ENCODE results near the gene CENPA. TPM values are rescaled to one million over a fixed set of nuclear protein-coding genes. Genes with fewer than 3 reads are reported as not detected.
"Not testable (repeated sequence)": the region's sequence is repeated elsewhere in the genome, so short reads cannot be mapped to it uniquely, and the experiment has no call there.

The CENPA gene
- polyA plus RNA-seq, 1 of the 3 experiments (the other 2 are of a cell fraction), result 19.5 TPM

- ChIA-PET CTCF (interaction anchor here (1.0 to 1.1 kb wide), 2 partner anchors 27 to 187 kb away, joined by 3 read pairs; no protein-coding TSS in a partner anchor), POLR2A (no interaction called here)
- Histone ChIP-seq H3K36me3 (replicated peaks in 1 of 2; ENCODE audit: control insufficient read depth in 1 of 2, insufficient read depth in 2 of 2, low read length in 1 of 2) (peaks cover 42 to 45% of the 10 kb centered on the region in 2 experiments), H3K79me2 (ENCODE audit: insufficient read depth) (peaks cover 58% of the 10 kb centered on the region), H3K4me1 (ENCODE audit: control insufficient read depth in 1 of 2, insufficient read depth in 2 of 2, low read depth in 1 of 2, low read length in 1 of 2) (no peaks in the 10 kb centered on the region; a peak in 1 of 4 replicates), H2AFZ (ENCODE audit: low read depth) (no peak overlapping the region), H3K4me2 (no peak overlapping the region), H3K9me3 (peaks cover 8% of the 10 kb centered on the region; the same call in 1 of the 2 replicates), H3K9ac (no peak overlapping the region), H4K20me1 (ENCODE audit: insufficient read depth) (no peaks in the 10 kb centered on the region), H3F3A (replicated peaks; ENCODE audit: insufficient read depth) (peaks cover 14% of the 10 kb centered on the region), H3K27ac (ENCODE audit: low read depth in 2 of 2, low read length in 1 of 2) (no peak overlapping the region), H3K27me3 (ENCODE audit: insufficient read depth) (no peaks in the 10 kb centered on the region), H3K9me2 (no peaks in the 10 kb centered on the region), H3K4me3 (ENCODE audit: low read depth in 2 of 2, low read length in 1 of 2) (no peak overlapping the region)
- TF ChIP-seq SIN3A (IDR thresholded peaks at IDR 0.05; ENCODE audit: borderline replicate concordance, low read depth, low read length) (no peak), FOXJ3 (CRISPR knock-in tag; IDR thresholded peaks at IDR 0.05) (no peak), GABPA (IDR thresholded peaks at IDR 0.05; ENCODE audit: low read depth) (no peak), ELF1 (IDR thresholded peaks at IDR 0.05) (no peak), POLR2AphosphoS5 (IDR thresholded peaks at IDR 0.05; ENCODE audit: low read depth, low read length) (no peak)
- TF ChIP-seq, protein P1, sequence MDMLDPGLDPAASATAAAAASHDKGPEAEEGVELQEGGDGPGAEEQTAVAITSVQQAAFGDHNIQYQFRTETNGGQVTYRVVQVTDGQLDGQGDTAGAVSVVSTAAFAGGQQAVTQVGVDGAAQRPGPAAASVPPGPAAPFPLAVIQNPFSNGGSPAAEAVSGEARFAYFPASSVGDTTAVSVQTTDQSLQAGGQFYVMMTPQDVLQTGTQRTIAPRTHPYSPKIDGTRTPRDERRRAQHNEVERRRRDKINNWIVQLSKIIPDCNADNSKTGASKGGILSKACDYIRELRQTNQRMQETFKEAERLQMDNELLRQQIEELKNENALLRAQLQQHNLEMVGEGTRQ (IDR thresholded peaks at IDR 0.05; ENCODE audit: borderline replicate concordance, low read depth, low read length), result no peak
- 95% methylated on average over 3 of the region's 3 CpGs for WGBS (ENCODE audit: low lambda C conversion rate)
- DNase-seq, result no peak
Measured at GRCh38 chr2:26792720-26793119, 6.9 kb downstream of the CENPA start.

- Histone ChIP-seq H3K79me2 (ENCODE audit: insufficient read depth) (peaks cover 50% of the 10 kb centered on the region), H3F3A (replicated peaks; ENCODE audit: insufficient read depth) (peaks cover 14% of the 10 kb centered on the region), H4K20me1 (ENCODE audit: insufficient read depth) (no peaks in the 10 kb centered on the region), H3K4me3 (ENCODE audit: low read depth in 2 of 2, low read length in 1 of 2) (no peak overlapping the region), H3K27ac (ENCODE audit: low read depth in 2 of 2, low read length in 1 of 2) (no peak overlapping the region), H2AFZ (ENCODE audit: low read depth) (no peak overlapping the region), H3K9me2 (no peaks in the 10 kb centered on the region), H3K4me1 (ENCODE audit: control insufficient read depth in 1 of 2, insufficient read depth in 2 of 2, low read depth in 1 of 2, low read length in 1 of 2) (no peaks in the 10 kb centered on the region; a peak in 1 of 4 replicates), H3K36me3 (replicated peaks in 1 of 2; ENCODE audit: control insufficient read depth in 1 of 2, insufficient read depth in 2 of 2, low read length in 1 of 2) (peaks cover 43 to 47% of the 10 kb centered on the region in 2 experiments), H3K4me2 (no peak overlapping the region), H3K9me3 (peaks cover 8% of the 10 kb centered on the region; the same call in 1 of the 2 replicates), H3K27me3 (ENCODE audit: insufficient read depth) (no peaks in the 10 kb centered on the region), H3K9ac (no peak overlapping the region)
- WGBS (ENCODE audit: low lambda C conversion rate), result 94% methylated on average over 3 of the region's 3 CpGs
- TF ChIP-seq MAX (IDR thresholded peaks at IDR 0.05; ENCODE audit: low read depth), result no peak
- TF ChIP-seq TAF1 (IDR thresholded peaks at IDR 0.05; ENCODE audit: borderline replicate concordance, low read depth, low read length), result no peak
- no peak for TF ChIP-seq SIN3A (IDR thresholded peaks at IDR 0.05; ENCODE audit: borderline replicate concordance, low read depth, low read length)
- TF ChIP-seq, protein P1 (IDR thresholded peaks at IDR 0.05; ENCODE audit: borderline replicate concordance, low read depth, low read length), result no peak
- TF ChIP-seq TEAD4 (IDR thresholded peaks at IDR 0.05; ENCODE audit: borderline replicate concordance, insufficient read depth), result no peak
- no peak for TF ChIP-seq MXI1 (IDR thresholded peaks at IDR 0.05; ENCODE audit: low read depth, low read length)
- TF ChIP-seq, protein P2, sequence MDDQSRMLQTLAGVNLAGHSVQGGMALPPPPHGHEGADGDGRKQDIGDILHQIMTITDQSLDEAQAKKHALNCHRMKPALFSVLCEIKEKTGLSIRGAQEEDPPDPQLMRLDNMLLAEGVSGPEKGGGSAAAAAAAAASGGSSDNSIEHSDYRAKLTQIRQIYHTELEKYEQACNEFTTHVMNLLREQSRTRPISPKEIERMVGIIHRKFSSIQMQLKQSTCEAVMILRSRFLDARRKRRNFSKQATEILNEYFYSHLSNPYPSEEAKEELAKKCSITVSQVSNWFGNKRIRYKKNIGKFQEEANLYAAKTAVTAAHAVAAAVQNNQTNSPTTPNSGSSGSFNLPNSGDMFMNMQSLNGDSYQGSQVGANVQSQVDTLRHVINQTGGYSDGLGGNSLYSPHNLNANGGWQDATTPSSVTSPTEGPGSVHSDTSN (IDR thresholded peaks at IDR 0.05), result no peak
- no peak for TF ChIP-seq RFX5 (IDR thresholded peaks at IDR 0.05; ENCODE audit: low read length)
- TF ChIP-seq, protein P3, sequence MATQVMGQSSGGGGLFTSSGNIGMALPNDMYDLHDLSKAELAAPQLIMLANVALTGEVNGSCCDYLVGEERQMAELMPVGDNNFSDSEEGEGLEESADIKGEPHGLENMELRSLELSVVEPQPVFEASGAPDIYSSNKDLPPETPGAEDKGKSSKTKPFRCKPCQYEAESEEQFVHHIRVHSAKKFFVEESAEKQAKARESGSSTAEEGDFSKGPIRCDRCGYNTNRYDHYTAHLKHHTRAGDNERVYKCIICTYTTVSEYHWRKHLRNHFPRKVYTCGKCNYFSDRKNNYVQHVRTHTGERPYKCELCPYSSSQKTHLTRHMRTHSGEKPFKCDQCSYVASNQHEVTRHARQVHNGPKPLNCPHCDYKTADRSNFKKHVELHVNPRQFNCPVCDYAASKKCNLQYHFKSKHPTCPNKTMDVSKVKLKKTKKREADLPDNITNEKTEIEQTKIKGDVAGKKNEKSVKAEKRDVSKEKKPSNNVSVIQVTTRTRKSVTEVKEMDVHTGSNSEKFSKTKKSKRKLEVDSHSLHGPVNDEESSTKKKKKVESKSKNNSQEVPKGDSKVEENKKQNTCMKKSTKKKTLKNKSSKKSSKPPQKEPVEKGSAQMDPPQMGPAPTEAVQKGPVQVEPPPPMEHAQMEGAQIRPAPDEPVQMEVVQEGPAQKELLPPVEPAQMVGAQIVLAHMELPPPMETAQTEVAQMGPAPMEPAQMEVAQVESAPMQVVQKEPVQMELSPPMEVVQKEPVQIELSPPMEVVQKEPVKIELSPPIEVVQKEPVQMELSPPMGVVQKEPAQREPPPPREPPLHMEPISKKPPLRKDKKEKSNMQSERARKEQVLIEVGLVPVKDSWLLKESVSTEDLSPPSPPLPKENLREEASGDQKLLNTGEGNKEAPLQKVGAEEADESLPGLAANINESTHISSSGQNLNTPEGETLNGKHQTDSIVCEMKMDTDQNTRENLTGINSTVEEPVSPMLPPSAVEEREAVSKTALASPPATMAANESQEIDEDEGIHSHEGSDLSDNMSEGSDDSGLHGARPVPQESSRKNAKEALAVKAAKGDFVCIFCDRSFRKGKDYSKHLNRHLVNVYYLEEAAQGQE (IDR thresholded peaks at IDR 0.05; ENCODE audit: low read depth, low read length), result no peak
- ChIA-PET POLR2A (no interaction called here), CTCF (interaction anchor here (1.0 kb wide), 1 partner anchor 188 kb away, joined by 3 read pairs; no protein-coding TSS in a partner anchor)
- DNase-seq, result no peak
Measured at GRCh38 chr2:26793518-26793917, 7.7 kb downstream of the CENPA start.

DNA sequence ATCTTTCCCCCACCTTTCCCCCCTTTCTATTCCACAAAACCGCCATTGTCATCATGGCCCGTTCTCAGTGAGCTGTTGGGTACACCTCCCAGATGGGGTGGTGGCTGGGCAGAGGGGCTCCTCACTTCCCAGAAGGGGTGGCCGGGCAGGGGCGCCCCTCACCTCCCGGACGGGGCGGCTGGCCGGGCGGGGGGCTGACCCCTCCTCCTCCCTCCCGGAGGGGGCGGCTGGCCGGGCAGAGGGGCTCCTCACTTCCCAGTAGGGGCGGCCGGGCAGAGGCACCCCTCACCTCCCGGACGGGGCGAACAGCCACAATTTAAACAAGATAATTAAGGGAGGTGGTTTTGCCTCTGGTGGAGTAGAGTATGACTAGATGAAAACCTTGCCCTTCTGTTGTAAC, 9.3 kb downstream of the CENPA start:
- H3K27ac ChIP-seq (ENCODE audit: low read depth in 2 of 2, low read length in 1 of 2); H3K4me2 ChIP-seq; H3K4me3 ChIP-seq (ENCODE audit: low read depth in 2 of 2, low read length in 1 of 2); H3K4me1 ChIP-seq (ENCODE audit: control insufficient read depth in 1 of 2, insufficient read depth in 2 of 2, low read depth in 1 of 2, low read length in 1 of 2); DNase-seq; H4K20me1 ChIP-seq (ENCODE audit: insufficient read depth); CTCF ChIA-PET; H3K9me2 ChIP-seq; H3K27me3 ChIP-seq (ENCODE audit: insufficient read depth); H3K9me3 ChIP-seq; H3K9ac ChIP-seq; H2AFZ ChIP-seq (ENCODE audit: low read depth); POLR2A ChIA-PET: not testable (repeated sequence)
- H3K79me2 ChIP-seq (ENCODE audit: insufficient read depth), result peaks cover 34% of the 10 kb centered on the region
- peaks cover 21% of the 10 kb centered on the region for H3F3A ChIP-seq (replicated peaks; ENCODE audit: insufficient read depth)
- H3K36me3 ChIP-seq (replicated peaks in 1 of 2; ENCODE audit: control insufficient read depth in 1 of 2, insufficient read depth in 2 of 2, low read length in 1 of 2), result peaks cover 43 to 51% of the 10 kb centered on the region in 2 experiments
- 97% methylated on average over 12 of the region's 17 CpGs for WGBS (ENCODE audit: low lambda C conversion rate)

Measured in SK-N-SH (cell line).